Measurements from ENCODE around the gene CASP6.

The CASP6 gene

GRCh38 chr4:109718759-109719158 is 15.5 kb upstream of the CASP6 start:
- H3K27ac ChIP-seq = no peak overlapping the region
- no peak for TF ChIP-seq ZFX (IDR thresholded peaks at IDR 0.05; ENCODE audit: borderline replicate concordance)
- TF ChIP-seq CTCF (IDR thresholded peaks at IDR 0.05) = no peak

GRCh38 chr4:109713500-109713899 is 10.3 kb upstream of the CASP6 start:
- no peak overlapping the region for H3K27ac ChIP-seq
- TF ChIP-seq ZFX (IDR thresholded peaks at IDR 0.05; ENCODE audit: borderline replicate concordance) (no peak), CTCF (IDR thresholded peaks at IDR 0.05) (no peak)

- H3K27ac ChIP-seq = no peak overlapping the region
- no peak for TF ChIP-seq CTCF (IDR thresholded peaks at IDR 0.05)
- no peak for TF ChIP-seq ZFX (IDR thresholded peaks at IDR 0.05; ENCODE audit: borderline replicate concordance)
These were observed 5.7 kb upstream of the CASP6 start for GRCh38 chr4:109708990-109709389.

DNA sequence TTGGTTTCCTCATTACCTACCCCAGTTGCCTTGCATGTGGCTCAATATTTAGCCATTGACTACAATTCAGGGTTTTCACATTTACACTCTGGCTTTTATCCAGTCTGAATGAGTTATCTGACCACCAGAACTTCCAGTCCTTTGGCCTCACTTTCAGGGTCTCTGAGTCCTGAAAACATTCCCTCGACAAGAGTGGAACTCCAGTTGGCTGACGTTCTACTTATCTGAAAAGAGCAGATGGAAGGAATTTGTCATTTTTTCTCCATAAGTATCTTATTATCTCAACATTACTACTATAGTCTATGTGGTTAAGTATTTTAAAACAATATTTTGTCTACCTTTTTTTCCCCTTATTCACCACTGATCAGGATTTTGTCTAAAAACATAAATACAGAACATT is 5.2 kb upstream of the CASP6 start:
- H3K27ac ChIP-seq = no peak overlapping the region
- TF ChIP-seq ZFX (IDR thresholded peaks at IDR 0.05; ENCODE audit: borderline replicate concordance) = no peak
- TF ChIP-seq CTCF (IDR thresholded peaks at IDR 0.05) = no peak

- H3K27ac ChIP-seq = peak overlapping the region; percentile 73
- TF ChIP-seq ZFX (IDR thresholded peaks at IDR 0.05; ENCODE audit: borderline replicate concordance) (no peak), CTCF (IDR thresholded peaks at IDR 0.05) (no peak)
These were observed 568 bp upstream of the CASP6 start for GRCh38 chr4:109703664-109704361.

- TF ChIP-seq ZFX (IDR thresholded peaks at IDR 0.05; ENCODE audit: borderline replicate concordance) (no peak), CTCF (IDR thresholded peaks at IDR 0.05) (no peak)
- H3K27ac ChIP-seq = no peak overlapping the region; the same call in 1 of the 2 replicates
These were observed 1.5 kb downstream of the CASP6 start for GRCh38 chr4:109701566-109702410.
